ENCODE data around the gene LIME1. TPM values are rescaled to one million over a fixed set of nuclear protein-coding genes. Genes with fewer than 3 reads are reported as not detected.

LIME1 gene
- total and polyA plus RNA-seq, 9 of the 15 experiments (the other 6 are each of a cell fraction or from before 2014, with no cell fraction given), result 0.11 to 17.1 (median 2.8) TPM; not detected in 2

- TF ChIP-seq SUPT5H (IDR thresholded peaks at IDR 0.05) (0 out of 2 replicates have a peak, but pooled peaks have one; percentile 37), POLR3G (IDR thresholded peaks at IDR 0.05; ENCODE audit: extremely low read depth, insufficient read length, insufficient replicate concordance) (no peak), RCOR1 (IDR thresholded peaks at IDR 0.05; ENCODE audit: borderline replicate concordance in 1 of 2, low read depth in 2 of 2, low read length in 2 of 2) (no peak), SAFB (IDR thresholded peaks at IDR 0.05; ENCODE audit: borderline replicate concordance, low read depth, low read length) (no peak), FIP1L1 (IDR thresholded peaks at IDR 0.05; ENCODE audit: low read depth, low read length, poor library complexity, severe bottlenecking) (peak; percentile 18), KDM1A (IDR thresholded peaks at IDR 0.05) (no peak), HMGXB4 (CRISPR knock-in tag; IDR thresholded peaks at IDR 0.05) (no peak), ZNF174 (CRISPR knock-in tag; IDR thresholded peaks at IDR 0.05) (no peak), RBM34 (IDR thresholded peaks at IDR 0.05; ENCODE audit: borderline replicate concordance, insufficient read depth, low read length) (no peak)
- TF ChIP-seq, protein P1, sequence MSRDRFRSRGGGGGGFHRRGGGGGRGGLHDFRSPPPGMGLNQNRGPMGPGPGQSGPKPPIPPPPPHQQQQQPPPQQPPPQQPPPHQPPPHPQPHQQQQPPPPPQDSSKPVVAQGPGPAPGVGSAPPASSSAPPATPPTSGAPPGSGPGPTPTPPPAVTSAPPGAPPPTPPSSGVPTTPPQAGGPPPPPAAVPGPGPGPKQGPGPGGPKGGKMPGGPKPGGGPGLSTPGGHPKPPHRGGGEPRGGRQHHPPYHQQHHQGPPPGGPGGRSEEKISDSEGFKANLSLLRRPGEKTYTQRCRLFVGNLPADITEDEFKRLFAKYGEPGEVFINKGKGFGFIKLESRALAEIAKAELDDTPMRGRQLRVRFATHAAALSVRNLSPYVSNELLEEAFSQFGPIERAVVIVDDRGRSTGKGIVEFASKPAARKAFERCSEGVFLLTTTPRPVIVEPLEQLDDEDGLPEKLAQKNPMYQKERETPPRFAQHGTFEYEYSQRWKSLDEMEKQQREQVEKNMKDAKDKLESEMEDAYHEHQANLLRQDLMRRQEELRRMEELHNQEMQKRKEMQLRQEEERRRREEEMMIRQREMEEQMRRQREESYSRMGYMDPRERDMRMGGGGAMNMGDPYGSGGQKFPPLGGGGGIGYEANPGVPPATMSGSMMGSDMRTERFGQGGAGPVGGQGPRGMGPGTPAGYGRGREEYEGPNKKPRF (IDR thresholded peaks at IDR 0.05; ENCODE audit: low read depth, low read length), result no peak
- TF ChIP-seq, protein P2, sequence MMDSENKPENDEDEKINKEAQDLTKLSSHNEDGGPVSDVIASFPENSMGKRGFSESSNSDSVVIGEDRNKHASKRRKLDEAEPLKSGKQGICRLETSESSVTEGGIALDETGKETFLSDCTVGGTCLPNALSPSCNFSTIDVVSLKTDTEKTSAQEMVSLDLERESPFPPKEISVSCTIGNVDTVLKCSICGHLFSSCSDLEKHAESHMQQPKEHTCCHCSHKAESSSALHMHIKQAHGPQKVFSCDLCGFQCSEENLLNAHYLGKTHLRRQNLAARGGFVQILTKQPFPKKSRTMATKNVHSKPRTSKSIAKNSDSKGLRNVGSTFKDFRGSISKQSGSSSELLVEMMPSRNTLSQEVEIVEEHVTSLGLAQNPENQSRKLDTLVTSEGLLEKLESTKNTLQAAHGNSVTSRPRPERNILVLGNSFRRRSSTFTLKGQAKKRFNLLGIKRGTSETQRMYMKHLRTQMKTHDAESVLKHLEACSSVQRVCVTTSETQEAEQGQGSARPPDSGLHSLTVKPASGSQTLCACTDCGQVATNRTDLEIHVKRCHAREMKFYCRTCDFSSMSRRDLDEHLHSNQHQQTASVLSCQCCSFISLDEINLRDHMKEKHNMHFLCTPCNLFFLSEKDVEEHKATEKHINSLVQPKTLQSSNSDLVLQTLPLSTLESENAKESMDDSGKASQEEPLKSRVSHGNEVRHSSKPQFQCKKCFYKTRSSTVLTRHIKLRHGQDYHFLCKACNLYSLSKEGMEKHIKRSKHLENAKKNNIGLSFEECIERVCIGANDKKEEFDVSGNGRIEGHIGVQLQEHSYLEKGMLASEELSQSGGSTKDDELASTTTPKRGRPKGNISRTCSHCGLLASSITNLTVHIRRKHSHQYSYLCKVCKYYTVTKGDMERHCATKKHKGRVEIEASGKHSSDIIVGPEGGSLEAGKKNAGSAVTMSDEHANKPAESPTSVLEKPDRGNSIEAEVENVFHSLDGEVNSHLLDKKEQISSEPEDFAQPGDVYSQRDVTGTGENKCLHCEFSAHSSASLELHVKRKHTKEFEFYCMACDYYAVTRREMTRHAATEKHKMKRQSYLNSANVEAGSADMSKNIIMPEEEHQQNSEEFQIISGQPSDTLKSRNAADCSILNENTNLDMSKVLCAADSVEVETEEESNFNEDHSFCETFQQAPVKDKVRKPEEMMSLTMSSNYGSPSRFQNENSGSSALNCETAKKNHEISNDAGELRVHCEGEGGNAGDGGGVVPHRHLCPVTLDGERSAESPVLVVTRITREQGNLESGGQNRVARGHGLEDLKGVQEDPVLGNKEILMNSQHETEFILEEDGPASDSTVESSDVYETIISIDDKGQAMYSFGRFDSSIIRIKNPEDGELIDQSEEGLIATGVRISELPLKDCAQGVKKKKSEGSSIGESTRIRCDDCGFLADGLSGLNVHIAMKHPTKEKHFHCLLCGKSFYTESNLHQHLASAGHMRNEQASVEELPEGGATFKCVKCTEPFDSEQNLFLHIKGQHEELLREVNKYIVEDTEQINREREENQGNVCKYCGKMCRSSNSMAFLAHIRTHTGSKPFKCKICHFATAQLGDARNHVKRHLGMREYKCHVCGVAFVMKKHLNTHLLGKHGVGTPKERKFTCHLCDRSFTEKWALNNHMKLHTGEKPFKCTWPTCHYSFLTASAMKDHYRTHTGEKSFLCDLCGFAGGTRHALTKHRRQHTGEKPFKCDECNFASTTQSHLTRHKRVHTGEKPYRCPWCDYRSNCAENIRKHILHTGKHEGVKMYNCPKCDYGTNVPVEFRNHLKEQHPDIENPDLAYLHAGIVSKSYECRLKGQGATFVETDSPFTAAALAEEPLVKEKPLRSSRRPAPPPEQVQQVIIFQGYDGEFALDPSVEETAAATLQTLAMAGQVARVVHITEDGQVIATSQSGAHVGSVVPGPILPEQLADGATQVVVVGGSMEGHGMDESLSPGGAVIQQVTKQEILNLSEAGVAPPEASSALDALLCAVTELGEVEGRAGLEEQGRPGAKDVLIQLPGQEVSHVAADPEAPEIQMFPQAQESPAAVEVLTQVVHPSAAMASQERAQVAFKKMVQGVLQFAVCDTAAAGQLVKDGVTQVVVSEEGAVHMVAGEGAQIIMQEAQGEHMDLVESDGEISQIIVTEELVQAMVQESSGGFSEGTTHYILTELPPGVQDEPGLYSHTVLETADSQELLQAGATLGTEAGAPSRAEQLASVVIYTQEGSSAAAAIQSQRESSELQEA (IDR thresholded peaks at IDR 0.05; ENCODE audit: low read depth), result no peak
- TF ChIP-seq, protein P3, sequence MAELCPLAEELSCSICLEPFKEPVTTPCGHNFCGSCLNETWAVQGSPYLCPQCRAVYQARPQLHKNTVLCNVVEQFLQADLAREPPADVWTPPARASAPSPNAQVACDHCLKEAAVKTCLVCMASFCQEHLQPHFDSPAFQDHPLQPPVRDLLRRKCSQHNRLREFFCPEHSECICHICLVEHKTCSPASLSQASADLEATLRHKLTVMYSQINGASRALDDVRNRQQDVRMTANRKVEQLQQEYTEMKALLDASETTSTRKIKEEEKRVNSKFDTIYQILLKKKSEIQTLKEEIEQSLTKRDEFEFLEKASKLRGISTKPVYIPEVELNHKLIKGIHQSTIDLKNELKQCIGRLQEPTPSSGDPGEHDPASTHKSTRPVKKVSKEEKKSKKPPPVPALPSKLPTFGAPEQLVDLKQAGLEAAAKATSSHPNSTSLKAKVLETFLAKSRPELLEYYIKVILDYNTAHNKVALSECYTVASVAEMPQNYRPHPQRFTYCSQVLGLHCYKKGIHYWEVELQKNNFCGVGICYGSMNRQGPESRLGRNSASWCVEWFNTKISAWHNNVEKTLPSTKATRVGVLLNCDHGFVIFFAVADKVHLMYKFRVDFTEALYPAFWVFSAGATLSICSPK (IDR thresholded peaks at IDR 0.05; ENCODE audit: borderline replicate concordance), result no peak
Measured at GRCh38 chr20:63695424-63696305, 40.8 kb upstream of the LIME1 start (continued).
